ENCODE measurements around the gene SLC5A11.

GRCh38 chr16:24810951-24811843 lies 34.6 kb upstream of the SLC5A11 start:
- TF ChIP-seq CTCF (conservative IDR thresholded peaks at IDR 0.05) (no peak), ZFX (IDR thresholded peaks at IDR 0.05) (no peak)
